ENCODE measurements around the gene RPS10. TPM values are rescaled to one million over a fixed set of nuclear protein-coding genes. Genes with fewer than 3 reads are reported as not detected.
"Not testable (repeated sequence)": the region's sequence is repeated elsewhere in the genome, so short reads cannot be mapped to it uniquely, and the experiment has no call there.

RPS10 gene
- total and polyA plus RNA-seq, 7 donors = 2,556 to 7,534 (median 3,796) TPM

GRCh38 chr6:34374508-34374907 lies 51.4 kb downstream of the RPS10 start:
- Histone ChIP-seq H3K4me3 (no peak overlapping the region), H3K27ac (no peak overlapping the region), H3K9me3 (no peaks in the 10 kb centered on the region), H3K4me1 (peaks cover 0 to 15% (median 5%) of the 10 kb centered on the region in 4 donors), H3K27me3 (no peaks in the 10 kb centered on the region), H3K36me3 (no peaks in the 10 kb centered on the region)
- no peak for DNase-seq
- intact Hi-C loops (cut with DNase I) = no loop called here
- TF ChIP-seq EP300 (IDR thresholded peaks at IDR 0.05) (no peak), POLR2AphosphoS5 (IDR thresholded peaks at IDR 0.05) (no peak), POLR2A (IDR thresholded peaks at IDR 0.05) (no peak)
- TF ChIP-seq, protein P1, sequence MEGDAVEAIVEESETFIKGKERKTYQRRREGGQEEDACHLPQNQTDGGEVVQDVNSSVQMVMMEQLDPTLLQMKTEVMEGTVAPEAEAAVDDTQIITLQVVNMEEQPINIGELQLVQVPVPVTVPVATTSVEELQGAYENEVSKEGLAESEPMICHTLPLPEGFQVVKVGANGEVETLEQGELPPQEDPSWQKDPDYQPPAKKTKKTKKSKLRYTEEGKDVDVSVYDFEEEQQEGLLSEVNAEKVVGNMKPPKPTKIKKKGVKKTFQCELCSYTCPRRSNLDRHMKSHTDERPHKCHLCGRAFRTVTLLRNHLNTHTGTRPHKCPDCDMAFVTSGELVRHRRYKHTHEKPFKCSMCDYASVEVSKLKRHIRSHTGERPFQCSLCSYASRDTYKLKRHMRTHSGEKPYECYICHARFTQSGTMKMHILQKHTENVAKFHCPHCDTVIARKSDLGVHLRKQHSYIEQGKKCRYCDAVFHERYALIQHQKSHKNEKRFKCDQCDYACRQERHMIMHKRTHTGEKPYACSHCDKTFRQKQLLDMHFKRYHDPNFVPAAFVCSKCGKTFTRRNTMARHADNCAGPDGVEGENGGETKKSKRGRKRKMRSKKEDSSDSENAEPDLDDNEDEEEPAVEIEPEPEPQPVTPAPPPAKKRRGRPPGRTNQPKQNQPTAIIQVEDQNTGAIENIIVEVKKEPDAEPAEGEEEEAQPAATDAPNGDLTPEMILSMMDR (IDR thresholded peaks at IDR 0.05) = no peak
- WGBS, 2 donors = 77 to 82% methylated on average over 4 of the region's 4 CpGs

DNA sequence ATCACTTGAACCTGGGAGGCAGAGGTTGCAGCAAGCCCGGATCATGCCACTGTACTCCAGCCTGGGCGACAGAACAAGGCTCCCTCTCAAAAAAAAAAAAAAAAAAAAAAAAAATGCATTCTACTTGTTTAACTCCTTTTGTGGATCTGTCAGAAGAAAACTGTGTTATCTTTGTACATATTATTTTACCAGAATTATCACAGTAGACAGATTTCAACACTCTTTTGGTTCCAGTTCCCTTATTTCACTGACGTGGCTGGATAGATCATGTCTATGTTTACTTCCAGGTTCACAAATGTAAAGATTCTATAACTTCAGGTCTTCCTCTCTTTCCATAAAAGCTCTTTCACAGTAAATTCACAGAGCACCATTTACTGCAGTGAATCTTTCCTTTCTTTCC lies 51.8 kb downstream of the RPS10 start:
- no peak for DNase-seq
- intact Hi-C loops (cut with DNase I) = no loop called here
- Histone ChIP-seq H3K36me3 (no peaks in the 10 kb centered on the region), H3K27ac (no peak overlapping the region), H3K4me1 (peaks cover 0 to 15% (median 5%) of the 10 kb centered on the region in 4 donors), H3K4me3 (no peak overlapping the region), H3K27me3 (no peaks in the 10 kb centered on the region), H3K9me3 (no peaks in the 10 kb centered on the region)
- TF ChIP-seq, protein P1 (IDR thresholded peaks at IDR 0.05) = no peak
- TF ChIP-seq POLR2AphosphoS5 (IDR thresholded peaks at IDR 0.05) (no peak), EP300 (IDR thresholded peaks at IDR 0.05) (no peak), POLR2A (IDR thresholded peaks at IDR 0.05) (no peak)
- 75 to 82% methylated on average over 3 of the region's 3 CpGs for WGBS, 2 donors

GRCh38 chr6:34373511-34373910 lies 52.4 kb downstream of the RPS10 start:
- Histone ChIP-seq H3K4me3 (no peak overlapping the region), H3K27me3 (no peaks in the 10 kb centered on the region), H3K27ac (no peak overlapping the region), H3K9me3 (no peaks in the 10 kb centered on the region), H3K4me1 (peaks cover 0 to 15% (median 5%) of the 10 kb centered on the region in 4 donors), H3K36me3 (no peaks in the 10 kb centered on the region)
- no peak for DNase-seq
- intact Hi-C loops (cut with DNase I) = no loop called here
- TF ChIP-seq EP300 (IDR thresholded peaks at IDR 0.05) = no peak
- TF ChIP-seq POLR2AphosphoS5 (IDR thresholded peaks at IDR 0.05) = no peak
- TF ChIP-seq, protein P1 (IDR thresholded peaks at IDR 0.05) = no peak
- TF ChIP-seq POLR2A (IDR thresholded peaks at IDR 0.05) = no peak
- 91 to 92% methylated on average over 5 of the region's 5 CpGs for WGBS, 2 donors

- intact Hi-C loops (cut with DNase I); DNase-seq; H3K27me3 ChIP-seq; H3K9me3 ChIP-seq; H3K27ac ChIP-seq; H3K36me3 ChIP-seq; H3K4me3 ChIP-seq: not testable (repeated sequence)
- H3K4me1 ChIP-seq = peaks cover 0 to 15% (median 5%) of the 10 kb centered on the region in 4 donors
- WGBS, 2 donors = 97 to 99% methylated on average over 3 to 5 of the region's 5 CpGs
Measured at GRCh38 chr6:34371865-34372264, 54.0 kb downstream of the RPS10 start.

- no peaks in the 10 kb centered on the region for H3K9me3 ChIP-seq
- no peaks in the 10 kb centered on the region for H3K36me3 ChIP-seq
- no peaks in the 10 kb centered on the region for H3K27me3 ChIP-seq
- 90 to 91% methylated on average over 5 of the region's 5 CpGs for WGBS, 2 donors
- H3K27ac ChIP-seq = no peak overlapping the region
- intact Hi-C loops (cut with DNase I) = no loop called here
- DNase-seq = no peak
- no peak for TF ChIP-seq EP300 (IDR thresholded peaks at IDR 0.05)
- peak in 1 of 4 donors; percentile 21 for TF ChIP-seq POLR2AphosphoS5 (IDR thresholded peaks at IDR 0.05)
- TF ChIP-seq, protein P1 (IDR thresholded peaks at IDR 0.05) = no peak
- no peak for TF ChIP-seq POLR2A (IDR thresholded peaks at IDR 0.05)
- peaks cover 0 to 19% (median 7%) of the 10 kb centered on the region in 4 donors for H3K4me1 ChIP-seq
- H3K4me3 ChIP-seq = no peak overlapping the region
Measured at GRCh38 chr6:34370361-34370760, 55.5 kb downstream of the RPS10 start.
